ENCODE measurements around the gene GSTO1. TPM values are rescaled to one million over a fixed set of nuclear protein-coding genes. Genes with fewer than 3 reads are reported as not detected.

Gene GSTO1
- total and polyA plus RNA-seq, 2 donors (not counting 1 experiment from before 2014, with no cell fraction given) = 151 to 249 TPM

GRCh38 chr10:104259456-104259855 is 4.8 kb downstream of the GSTO1 start:
- H2AFZ ChIP-seq (ENCODE audit: low read length) = no peak overlapping the region
- peak overlapping the region; percentile 64 for H3K27ac ChIP-seq (ENCODE audit: insufficient read depth, low read length)
- peaks cover 18% of the 10 kb centered on the region for H3K36me3 ChIP-seq (ENCODE audit: control insufficient read depth, insufficient read depth, low read length)
- peaks cover 2% of the 10 kb centered on the region for H4K20me1 ChIP-seq (ENCODE audit: control insufficient read depth, extremely low read depth, insufficient read depth, low read length)
- H3K27me3 ChIP-seq (ENCODE audit: control insufficient read depth, insufficient read depth, low read length) = no peaks in the 10 kb centered on the region
- H3K4me2 ChIP-seq (ENCODE audit: extremely low read depth, insufficient read depth, low read length) = peak overlapping the region; percentile 13
- TF ChIP-seq, protein P1, sequence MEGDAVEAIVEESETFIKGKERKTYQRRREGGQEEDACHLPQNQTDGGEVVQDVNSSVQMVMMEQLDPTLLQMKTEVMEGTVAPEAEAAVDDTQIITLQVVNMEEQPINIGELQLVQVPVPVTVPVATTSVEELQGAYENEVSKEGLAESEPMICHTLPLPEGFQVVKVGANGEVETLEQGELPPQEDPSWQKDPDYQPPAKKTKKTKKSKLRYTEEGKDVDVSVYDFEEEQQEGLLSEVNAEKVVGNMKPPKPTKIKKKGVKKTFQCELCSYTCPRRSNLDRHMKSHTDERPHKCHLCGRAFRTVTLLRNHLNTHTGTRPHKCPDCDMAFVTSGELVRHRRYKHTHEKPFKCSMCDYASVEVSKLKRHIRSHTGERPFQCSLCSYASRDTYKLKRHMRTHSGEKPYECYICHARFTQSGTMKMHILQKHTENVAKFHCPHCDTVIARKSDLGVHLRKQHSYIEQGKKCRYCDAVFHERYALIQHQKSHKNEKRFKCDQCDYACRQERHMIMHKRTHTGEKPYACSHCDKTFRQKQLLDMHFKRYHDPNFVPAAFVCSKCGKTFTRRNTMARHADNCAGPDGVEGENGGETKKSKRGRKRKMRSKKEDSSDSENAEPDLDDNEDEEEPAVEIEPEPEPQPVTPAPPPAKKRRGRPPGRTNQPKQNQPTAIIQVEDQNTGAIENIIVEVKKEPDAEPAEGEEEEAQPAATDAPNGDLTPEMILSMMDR (conservative IDR thresholded peaks at IDR 0.05 in 1 of 2, IDR thresholded peaks at IDR 0.05 in 1 of 2; ENCODE audit: low read depth in 1 of 2, low read length in 2 of 2) = no peak
- no peak for TF ChIP-seq EZH2 (IDR thresholded peaks at IDR 0.05; ENCODE audit: low read length, missing control alignments)
- DNase-seq (ENCODE audit: low read depth in 2 of 2) = no peak
- peaks cover 60% of the 10 kb centered on the region for H3K79me2 ChIP-seq (ENCODE audit: control insufficient read depth, insufficient read depth, low read length)
- no peak overlapping the region for H3K4me3 ChIP-seq (replicated peaks in 1 of 4; ENCODE audit: control extremely low read depth in 1 of 4, insufficient read depth in 1 of 4, low read depth in 3 of 4, low read length in 4 of 4)
- no peaks in the 10 kb centered on the region for H3K9me3 ChIP-seq (ENCODE audit: control insufficient read depth, insufficient read depth, low read depth, low read length)
- no peak overlapping the region for H3K9ac ChIP-seq (ENCODE audit: insufficient read depth, low read length)
- peaks cover 14% of the 10 kb centered on the region for H3K4me1 ChIP-seq (ENCODE audit: control insufficient read depth, extremely low read depth, insufficient read depth, low read length)

DNA sequence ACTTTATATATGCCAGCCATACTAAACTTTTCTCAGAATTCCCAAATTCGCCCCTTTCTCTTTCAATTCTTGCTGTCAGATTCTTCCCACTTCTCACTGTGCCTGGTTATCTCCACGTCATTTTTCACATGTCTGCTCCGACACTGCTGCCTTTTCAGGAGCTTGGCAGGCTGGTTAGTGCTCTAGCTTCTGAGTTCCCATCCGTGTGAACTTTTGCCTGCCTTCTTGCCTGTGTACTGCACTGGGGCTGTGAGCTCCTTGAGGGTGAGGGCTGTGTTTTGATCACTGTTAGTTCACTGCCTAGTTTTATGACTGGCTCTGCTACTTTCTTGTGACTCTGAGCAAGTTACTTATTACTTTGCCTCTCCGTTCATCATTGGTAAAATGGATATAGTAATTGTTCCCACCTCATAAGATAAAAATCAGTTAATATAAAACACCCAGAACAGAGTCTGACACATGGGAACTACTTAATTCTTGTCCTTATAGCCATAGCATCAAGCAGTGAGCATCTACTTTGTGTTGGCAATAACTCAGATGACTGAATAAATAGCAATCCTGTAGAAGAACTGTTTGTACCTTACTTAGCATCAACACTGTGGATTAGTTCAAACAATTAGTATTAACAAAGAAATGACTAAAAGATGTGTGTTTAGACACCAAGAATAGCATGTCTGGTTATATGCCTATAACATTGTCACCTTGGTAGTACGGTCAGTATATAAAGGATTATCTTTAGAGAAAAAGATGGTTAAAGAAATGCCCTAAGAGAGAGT is 5.5 kb downstream of the GSTO1 start:
- Histone ChIP-seq H3K79me2 (ENCODE audit: control insufficient read depth, insufficient read depth, low read length) (peaks cover 53% of the 10 kb centered on the region), H3K9ac (ENCODE audit: insufficient read depth, low read length) (no peak overlapping the region), H4K20me1 (ENCODE audit: control insufficient read depth, extremely low read depth, insufficient read depth, low read length) (peaks cover 2% of the 10 kb centered on the region), H3K27ac (ENCODE audit: insufficient read depth, low read length) (peak overlapping the region; percentile 64), H3K9me3 (ENCODE audit: control insufficient read depth, insufficient read depth, low read depth, low read length) (no peaks in the 10 kb centered on the region), H2AFZ (ENCODE audit: low read length) (no peak overlapping the region), H3K4me1 (ENCODE audit: control insufficient read depth, extremely low read depth, insufficient read depth, low read length) (peaks cover 13% of the 10 kb centered on the region), H3K36me3 (ENCODE audit: control insufficient read depth, insufficient read depth, low read length) (peaks cover 19% of the 10 kb centered on the region), H3K4me2 (ENCODE audit: extremely low read depth, insufficient read depth, low read length) (peak overlapping the region; percentile 46), H3K27me3 (ENCODE audit: control insufficient read depth, insufficient read depth, low read length) (no peaks in the 10 kb centered on the region), H3K4me3 (replicated peaks in 1 of 4; ENCODE audit: control extremely low read depth in 1 of 4, insufficient read depth in 1 of 4, low read depth in 3 of 4, low read length in 4 of 4) (peak overlapping the region in 1 of 4 experiments; percentile 24)
- TF ChIP-seq EZH2 (IDR thresholded peaks at IDR 0.05; ENCODE audit: low read length, missing control alignments) = no peak
- TF ChIP-seq, protein P1 (conservative IDR thresholded peaks at IDR 0.05 in 1 of 2, IDR thresholded peaks at IDR 0.05 in 1 of 2; ENCODE audit: low read depth in 1 of 2, low read length in 2 of 2) = no peak
- DNase-seq (ENCODE audit: low read depth in 2 of 2) = peak; percentile 22 to 41

DNA sequence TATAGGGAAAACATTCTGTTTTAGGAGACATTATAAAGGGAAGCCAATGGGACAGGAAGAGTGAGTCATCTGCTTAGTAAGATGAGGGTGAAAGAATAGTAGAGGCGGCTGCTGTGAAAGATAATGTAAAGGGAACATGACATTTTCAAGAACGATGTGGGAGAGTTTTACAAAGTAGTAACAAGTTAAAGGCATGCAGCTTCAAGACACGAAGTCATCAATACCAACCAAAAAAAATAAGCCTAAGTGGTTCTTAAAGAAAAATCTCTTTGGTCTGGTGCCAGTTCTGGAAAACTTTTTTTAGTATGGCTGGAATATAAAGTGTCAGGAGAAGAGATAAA is 6.1 kb downstream of the GSTO1 start:
- Histone ChIP-seq H3K9ac (ENCODE audit: insufficient read depth, low read length) (no peak overlapping the region), H3K27me3 (ENCODE audit: control insufficient read depth, insufficient read depth, low read length) (no peaks in the 10 kb centered on the region), H2AFZ (ENCODE audit: low read length) (no peak overlapping the region), H3K4me2 (ENCODE audit: extremely low read depth, insufficient read depth, low read length) (peak overlapping the region; percentile 46), H4K20me1 (ENCODE audit: control insufficient read depth, extremely low read depth, insufficient read depth, low read length) (peaks cover 2% of the 10 kb centered on the region), H3K9me3 (ENCODE audit: control insufficient read depth, insufficient read depth, low read depth, low read length) (no peaks in the 10 kb centered on the region), H3K4me1 (ENCODE audit: control insufficient read depth, extremely low read depth, insufficient read depth, low read length) (peaks cover 13% of the 10 kb centered on the region), H3K79me2 (ENCODE audit: control insufficient read depth, insufficient read depth, low read length) (peaks cover 53% of the 10 kb centered on the region), H3K4me3 (replicated peaks in 1 of 4; ENCODE audit: control extremely low read depth in 1 of 4, insufficient read depth in 1 of 4, low read depth in 3 of 4, low read length in 4 of 4) (peak overlapping the region in 1 of 4 experiments; percentile 10), H3K36me3 (ENCODE audit: control insufficient read depth, insufficient read depth, low read length) (peaks cover 21% of the 10 kb centered on the region), H3K27ac (ENCODE audit: insufficient read depth, low read length) (peak overlapping the region; percentile 64)
- DNase-seq (ENCODE audit: low read depth in 2 of 2) = peak; percentile 72 to 75
- no peak for TF ChIP-seq EZH2 (IDR thresholded peaks at IDR 0.05; ENCODE audit: low read length, missing control alignments)
- TF ChIP-seq, protein P1 (conservative IDR thresholded peaks at IDR 0.05 in 1 of 2, IDR thresholded peaks at IDR 0.05 in 1 of 2; ENCODE audit: low read depth in 1 of 2, low read length in 2 of 2) = no peak
